Natural killer cell (primary cell): ENCODE measurements around the gene VMAC. TPM values are rescaled to one million over a fixed set of nuclear protein-coding genes. Genes with fewer than 3 reads are reported as not detected.

Experiments used
- ATAC-seq, 3 donors: fragments of 150-1000 bp in 2 of 3; fragments of 200-7000 bp in 1 of 3; cut with Tn5 transposase; 1 replicate in 1 of 3; 2 replicates in 2 of 3; pipeline ENCODE4 v1.10.0; 2021; ENCODE audit warnings: mild to moderate bottlenecking in 2 of 3, moderate library complexity in 2 of 3
- DNase-seq, 2 donors: peaks; one replicate each; pipeline versions ENCODE4 v3.0.0 to v3.0.0-alpha.2; 2013 to 2021; ENCODE audit warnings: mixed read lengths in 1 of 2
- H3K27ac ChIP-seq: one replicate; pipeline ENCODE4 v1.5.1; 2013; ENCODE audit warnings: mild to moderate bottlenecking, low read length
- H3K27me3 ChIP-seq: one replicate; pipeline ENCODE4 v1.6.1; 2013; ENCODE audit warnings: low read length; ENCODE audit not compliant: control insufficient read depth, insufficient read depth
- H3K36me3 ChIP-seq: one replicate; pipeline ENCODE4 v1.6.1; 2013; ENCODE audit warnings: low read length; ENCODE audit not compliant: control insufficient read depth, insufficient read depth
- H3K4me1 ChIP-seq: one replicate; pipeline ENCODE4 v1.6.1; 2013; ENCODE audit warnings: low read length; ENCODE audit not compliant: control insufficient read depth, insufficient read depth
- H3K4me3 ChIP-seq: one replicate; pipeline ENCODE4 v1.5.1; 2013; ENCODE audit warnings: low read length
- H3K9me3 ChIP-seq: one replicate; pipeline ENCODE4 v1.6.1; 2013; ENCODE audit warnings: low read length; ENCODE audit not compliant: control insufficient read depth, insufficient read depth
- H3K27ac Mint-ChIP-seq, 2 donors: one replicate each; pipeline ENCODE4 v1.8.0; 2022; ENCODE audit warnings: mild to moderate bottlenecking in 2 of 2, mixed read lengths in 2 of 2, moderate library complexity in 1 of 2
- H3K27me3 Mint-ChIP-seq, 2 donors: one replicate each; pipeline ENCODE4 v1.8.0; 2022; ENCODE audit warnings: low read depth in 2 of 2, mixed read lengths in 2 of 2
- H3K36me3 Mint-ChIP-seq: one replicate; pipeline ENCODE4 v1.8.0; 2022; ENCODE audit warnings: mixed read lengths
- H3K4me1 Mint-ChIP-seq, 2 donors: one replicate each; pipeline ENCODE4 v1.8.0; 2022; ENCODE audit warnings: mixed read lengths in 2 of 2
- H3K4me3 Mint-ChIP-seq: one replicate; pipeline ENCODE4 v1.8.0; 2022; ENCODE audit warnings: mild to moderate bottlenecking, moderate library complexity, mixed read lengths
- H3K9me3 Mint-ChIP-seq, 2 donors: one replicate each; pipeline ENCODE4 v1.8.0; 2022; ENCODE audit warnings: mixed read lengths in 2 of 2
- WGBS: methylation state at CpG from one replicate; pipeline ENCODE4 v1.1.7; 2013; ENCODE audit warnings: missing lambda C conversion rate; ENCODE audit not compliant: insufficient coverage; 5-methylcytosine and 5-hydroxymethylcytosine counted together
- intact Hi-C: fragments of 100-400 bp; cut with micrococcal nuclease; formaldehyde crosslinking; loops from one replicate; pipeline ENCODE4 v1.14.2; 2022
- total RNA-seq, 4 donors: library from RNA; stranded (reverse); fragments of 120-200 nt in 1 of 4; gene quantifications; one replicate each; pipeline versions ENCODE4 v1.2.3 to v1.2.4, GENCODE V29; 2013 to 2022
- TF ChIP-seq, protein P1 (sequence below): fragments of 200-600 bp; IDR thresholded peaks from one replicate; pipeline ENCODE4 v1.8.0; 2022; ENCODE audit warnings: antibody characterized with exemption

The VMAC gene
- total RNA-seq, 3 donors from 2014 or later (not counting 1 experiment from before 2014, with no cell fraction given): 21.1 to 26.3 (median 24.2) TPM

DNA sequence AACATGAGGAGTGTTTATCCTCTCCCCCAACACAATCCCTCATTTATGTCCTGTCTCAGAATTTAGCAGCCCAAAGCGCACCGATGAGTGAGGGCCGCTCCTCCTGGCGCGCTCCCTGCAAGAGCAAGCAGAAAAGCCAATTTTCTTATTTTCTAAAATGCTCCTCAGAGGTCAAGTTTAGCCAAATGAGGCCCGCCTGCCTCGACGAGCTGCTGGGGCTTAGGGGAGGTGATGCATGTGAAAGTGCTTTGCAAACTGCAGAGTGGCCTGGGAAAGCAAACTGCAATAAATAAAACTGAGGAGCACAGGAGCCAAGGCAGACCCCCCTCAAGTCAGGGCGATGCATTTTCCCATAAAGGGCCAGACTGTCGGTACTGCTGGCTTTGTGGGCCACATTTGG, 38.4 kb downstream of the VMAC start:
- H3K36me3 Mint-ChIP-seq: no peaks in the 10 kb centered on the region
- Histone ChIP-seq H3K27me3 (no peaks in the 10 kb centered on the region), H3K36me3 (peaks cover 20% of the 10 kb centered on the region), H3K27ac (no peak overlapping the region), H3K9me3 (no peaks in the 10 kb centered on the region), H3K4me3 (no peak overlapping the region), H3K4me1 (peaks cover 6% of the 10 kb centered on the region)
- DNase-seq (no peak), ATAC-seq (no peak)
- H3K9me3 Mint-ChIP-seq: no peaks in the 10 kb centered on the region
- peaks cover 25 to 46% of the 10 kb centered on the region in 2 donors for H3K4me1 Mint-ChIP-seq
- intact Hi-C loops: no loop called here
- 95% methylated on average over 10 of the region's 10 CpGs for WGBS
- H3K27me3 Mint-ChIP-seq: no peaks in the 10 kb centered on the region
- H3K4me3 Mint-ChIP-seq: no peak overlapping the region
- H3K27ac Mint-ChIP-seq: no peak overlapping the region
- TF ChIP-seq, protein P1, sequence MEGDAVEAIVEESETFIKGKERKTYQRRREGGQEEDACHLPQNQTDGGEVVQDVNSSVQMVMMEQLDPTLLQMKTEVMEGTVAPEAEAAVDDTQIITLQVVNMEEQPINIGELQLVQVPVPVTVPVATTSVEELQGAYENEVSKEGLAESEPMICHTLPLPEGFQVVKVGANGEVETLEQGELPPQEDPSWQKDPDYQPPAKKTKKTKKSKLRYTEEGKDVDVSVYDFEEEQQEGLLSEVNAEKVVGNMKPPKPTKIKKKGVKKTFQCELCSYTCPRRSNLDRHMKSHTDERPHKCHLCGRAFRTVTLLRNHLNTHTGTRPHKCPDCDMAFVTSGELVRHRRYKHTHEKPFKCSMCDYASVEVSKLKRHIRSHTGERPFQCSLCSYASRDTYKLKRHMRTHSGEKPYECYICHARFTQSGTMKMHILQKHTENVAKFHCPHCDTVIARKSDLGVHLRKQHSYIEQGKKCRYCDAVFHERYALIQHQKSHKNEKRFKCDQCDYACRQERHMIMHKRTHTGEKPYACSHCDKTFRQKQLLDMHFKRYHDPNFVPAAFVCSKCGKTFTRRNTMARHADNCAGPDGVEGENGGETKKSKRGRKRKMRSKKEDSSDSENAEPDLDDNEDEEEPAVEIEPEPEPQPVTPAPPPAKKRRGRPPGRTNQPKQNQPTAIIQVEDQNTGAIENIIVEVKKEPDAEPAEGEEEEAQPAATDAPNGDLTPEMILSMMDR: no peak

DNA sequence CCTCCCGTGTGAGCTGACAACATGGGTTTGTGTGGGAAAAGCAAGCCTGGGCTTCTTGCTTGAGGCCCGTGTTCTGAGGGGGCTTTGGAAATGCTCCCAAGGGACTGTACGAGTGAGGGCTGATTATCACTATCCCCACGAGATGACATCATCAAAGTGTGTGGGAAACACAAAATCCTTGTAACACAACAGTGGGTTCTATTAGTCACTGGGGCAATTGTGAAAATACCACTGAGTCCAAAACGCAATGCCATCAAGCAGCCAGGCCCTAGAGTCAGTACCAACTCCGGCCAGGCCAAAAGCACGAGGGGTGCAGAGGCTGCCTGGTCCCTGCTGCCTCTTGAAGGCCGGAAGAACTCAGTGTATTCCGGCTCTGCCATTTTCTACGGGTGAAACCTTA, 39.0 kb downstream of the VMAC start:
- DNase-seq (no peak), ATAC-seq (no peak)
- intact Hi-C loops: no loop called here
- 72% methylated on average over 10 of the region's 10 CpGs for WGBS
- Histone ChIP-seq H3K27me3 (no peaks in the 10 kb centered on the region), H3K27ac (no peak overlapping the region), H3K4me1 (peaks cover 11% of the 10 kb centered on the region), H3K9me3 (no peaks in the 10 kb centered on the region), H3K4me3 (no peak overlapping the region), H3K36me3 (peaks cover 20% of the 10 kb centered on the region)
- no peaks in the 10 kb centered on the region for H3K36me3 Mint-ChIP-seq
- H3K9me3 Mint-ChIP-seq: no peaks in the 10 kb centered on the region
- H3K27me3 Mint-ChIP-seq: no peaks in the 10 kb centered on the region
- H3K27ac Mint-ChIP-seq: peak overlapping the region in 1 of 2 donors; percentile 78
- H3K4me3 Mint-ChIP-seq: no peak overlapping the region
- peaks cover 27 to 49% of the 10 kb centered on the region in 2 donors for H3K4me1 Mint-ChIP-seq
- TF ChIP-seq, protein P1: no peak

DNA sequence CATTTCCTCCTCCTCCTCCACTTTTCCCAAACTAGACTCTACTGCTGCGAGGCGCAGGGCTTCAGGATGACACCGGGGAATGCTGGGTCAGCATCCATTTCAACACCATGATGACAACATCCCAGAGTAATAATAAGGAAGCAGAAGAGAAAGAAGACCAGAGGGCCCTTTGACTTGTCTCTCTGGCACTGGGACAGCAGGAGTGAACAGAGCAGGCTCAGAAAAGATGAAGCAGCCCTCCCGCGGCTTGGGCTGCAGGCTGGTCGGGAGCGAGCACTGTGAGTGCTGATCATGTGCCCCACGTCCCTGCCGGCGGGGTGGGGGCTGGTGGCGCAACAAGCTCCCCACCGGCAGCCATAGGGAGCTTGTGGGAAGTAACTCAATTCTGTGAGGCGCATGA, 42.8 kb downstream of the VMAC start:
- H3K9me3 Mint-ChIP-seq: no peaks in the 10 kb centered on the region
- ATAC-seq (no peak), DNase-seq (no peak)
- Histone ChIP-seq H3K9me3 (no peaks in the 10 kb centered on the region), H3K4me1 (peaks cover 42% of the 10 kb centered on the region), H3K27ac (no peak overlapping the region), H3K36me3 (peaks cover 6% of the 10 kb centered on the region), H3K27me3 (no peaks in the 10 kb centered on the region), H3K4me3 (no peak overlapping the region)
- 94% methylated on average over 11 of the region's 13 CpGs for WGBS
- H3K27me3 Mint-ChIP-seq: no peaks in the 10 kb centered on the region
- intact Hi-C loops: no loop called here
- no peaks in the 10 kb centered on the region for H3K36me3 Mint-ChIP-seq
- H3K4me1 Mint-ChIP-seq: peaks cover 64 to 86% of the 10 kb centered on the region in 2 donors
- no peak overlapping the region for H3K4me3 Mint-ChIP-seq
- peak overlapping the region in 1 of 2 donors; percentile 58 for H3K27ac Mint-ChIP-seq
- TF ChIP-seq, protein P1: no peak
